ENCODE data around the gene EDAR. TPM values are rescaled to one million over a fixed set of nuclear protein-coding genes. Genes with fewer than 3 reads are reported as not detected.

Gene EDAR
- polyA plus RNA-seq, 1 of the 3 experiments (the other 2 are of a cell fraction): not detected

DNA sequence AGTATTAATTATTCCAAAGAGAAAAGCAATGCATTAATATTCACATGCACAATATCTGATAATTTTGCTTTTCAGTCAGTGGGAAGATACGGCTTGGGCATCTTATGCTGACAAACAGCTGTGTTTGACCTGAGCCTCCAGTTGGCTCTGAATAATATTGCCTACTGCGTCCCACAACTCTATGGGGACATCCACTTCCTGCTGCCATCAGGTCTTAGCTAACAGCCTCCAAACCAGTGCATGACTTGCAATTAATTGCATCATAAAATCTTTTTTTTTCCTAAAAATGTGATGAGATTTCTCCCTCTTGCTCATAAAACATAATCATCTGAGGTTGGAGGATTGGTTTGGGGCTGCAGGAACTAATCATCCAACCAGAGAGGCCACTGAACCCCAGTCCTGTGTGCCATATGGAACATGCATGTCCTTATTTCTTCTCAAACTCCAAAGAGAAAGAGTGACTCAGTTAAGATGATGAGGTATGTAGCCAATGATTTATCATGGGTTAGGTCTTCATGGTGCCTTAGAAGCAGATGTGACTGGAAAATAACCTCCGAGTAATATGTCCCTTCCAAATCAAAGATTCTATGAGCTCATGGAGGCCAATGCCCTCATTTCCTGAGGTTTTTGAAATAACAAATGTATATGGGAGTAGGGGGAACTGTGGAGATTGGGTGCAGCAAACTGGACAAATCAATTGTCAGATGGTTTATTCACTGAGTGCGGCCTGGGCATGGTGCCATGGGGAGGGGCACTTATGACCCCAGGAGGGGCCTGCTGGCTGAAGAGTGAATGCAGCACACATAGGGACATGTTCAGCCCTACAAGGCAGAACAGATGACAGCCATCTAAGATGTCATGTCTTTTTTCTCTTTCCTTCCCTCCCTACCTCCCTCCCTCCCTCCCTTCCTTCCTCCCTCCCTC lies 39.4 kb downstream of the EDAR start:
- CTCF ChIA-PET: interaction anchor here (2.7 kb wide), 1 partner anchor 20 kb away, joined by 17 read pairs; no protein-coding TSS in a partner anchor
- WGBS (ENCODE audit: low lambda C conversion rate): 46% methylated on average over 4 of the region's 4 CpGs
- peak; percentile 43 for DNase-seq
- H3K9ac ChIP-seq: no peak overlapping the region
- no peak overlapping the region for H3K4me2 ChIP-seq
- TF ChIP-seq, protein P1, sequence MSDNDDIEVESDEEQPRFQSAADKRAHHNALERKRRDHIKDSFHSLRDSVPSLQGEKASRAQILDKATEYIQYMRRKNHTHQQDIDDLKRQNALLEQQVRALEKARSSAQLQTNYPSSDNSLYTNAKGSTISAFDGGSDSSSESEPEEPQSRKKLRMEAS (IDR thresholded peaks at IDR 0.05; ENCODE audit: low read depth): no peak
- TF ChIP-seq MXI1 (IDR thresholded peaks at IDR 0.05; ENCODE audit: low read depth, low read length): no peak
- TF ChIP-seq GATA2 (CRISPR knock-in tag; IDR thresholded peaks at IDR 0.05): no peak
- TF ChIP-seq SIN3A (IDR thresholded peaks at IDR 0.05; ENCODE audit: borderline replicate concordance, low read depth, low read length): no peak
- no peak for TF ChIP-seq SMC3 (IDR thresholded peaks at IDR 0.05; ENCODE audit: low read depth, low read length)
- no peak for TF ChIP-seq GABPA (IDR thresholded peaks at IDR 0.05; ENCODE audit: low read depth)
- TF ChIP-seq RFX5 (IDR thresholded peaks at IDR 0.05; ENCODE audit: low read length): no peak
- TF ChIP-seq YY1 (IDR thresholded peaks at IDR 0.05; ENCODE audit: low read depth): no peak
- TF ChIP-seq CHD2 (IDR thresholded peaks at IDR 0.05; ENCODE audit: low read length, partially characterized antibody): no peak
- TF ChIP-seq, protein P2, sequence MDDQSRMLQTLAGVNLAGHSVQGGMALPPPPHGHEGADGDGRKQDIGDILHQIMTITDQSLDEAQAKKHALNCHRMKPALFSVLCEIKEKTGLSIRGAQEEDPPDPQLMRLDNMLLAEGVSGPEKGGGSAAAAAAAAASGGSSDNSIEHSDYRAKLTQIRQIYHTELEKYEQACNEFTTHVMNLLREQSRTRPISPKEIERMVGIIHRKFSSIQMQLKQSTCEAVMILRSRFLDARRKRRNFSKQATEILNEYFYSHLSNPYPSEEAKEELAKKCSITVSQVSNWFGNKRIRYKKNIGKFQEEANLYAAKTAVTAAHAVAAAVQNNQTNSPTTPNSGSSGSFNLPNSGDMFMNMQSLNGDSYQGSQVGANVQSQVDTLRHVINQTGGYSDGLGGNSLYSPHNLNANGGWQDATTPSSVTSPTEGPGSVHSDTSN (IDR thresholded peaks at IDR 0.05): no peak
- TF ChIP-seq TAF1 (IDR thresholded peaks at IDR 0.05; ENCODE audit: borderline replicate concordance, low read depth, low read length): no peak
- TF ChIP-seq, protein P3, sequence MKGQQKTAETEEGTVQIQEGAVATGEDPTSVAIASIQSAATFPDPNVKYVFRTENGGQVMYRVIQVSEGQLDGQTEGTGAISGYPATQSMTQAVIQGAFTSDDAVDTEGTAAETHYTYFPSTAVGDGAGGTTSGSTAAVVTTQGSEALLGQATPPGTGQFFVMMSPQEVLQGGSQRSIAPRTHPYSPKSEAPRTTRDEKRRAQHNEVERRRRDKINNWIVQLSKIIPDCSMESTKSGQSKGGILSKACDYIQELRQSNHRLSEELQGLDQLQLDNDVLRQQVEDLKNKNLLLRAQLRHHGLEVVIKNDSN (IDR thresholded peaks at IDR 0.05; ENCODE audit: borderline replicate concordance, low read depth): no peak
- TF ChIP-seq JUND (IDR thresholded peaks at IDR 0.05): no peak
- TF ChIP-seq EP300 (IDR thresholded peaks at IDR 0.05; ENCODE audit: borderline replicate concordance in 1 of 2, low read depth in 1 of 2, low read length in 1 of 2): no peak
- TF ChIP-seq NRF1 (IDR thresholded peaks at IDR 0.05; ENCODE audit: low read depth, low read length): no peak
- TF ChIP-seq NFIC (IDR thresholded peaks at IDR 0.05; ENCODE audit: borderline replicate concordance): no peak
- no peaks in the 10 kb centered on the region for H4K20me1 ChIP-seq (ENCODE audit: insufficient read depth)
- no peak overlapping the region for H3K27ac ChIP-seq (ENCODE audit: low read depth in 2 of 2, low read length in 1 of 2)
- H3K4me3 ChIP-seq (ENCODE audit: low read depth in 2 of 2, low read length in 1 of 2): no peak overlapping the region
- no peaks in the 10 kb centered on the region for H3K4me1 ChIP-seq (ENCODE audit: control insufficient read depth in 1 of 2, insufficient read depth in 2 of 2, low read depth in 1 of 2, low read length in 1 of 2)
- no peaks in the 10 kb centered on the region for H3K9me2 ChIP-seq
- no peaks in the 10 kb centered on the region for H3K36me3 ChIP-seq (replicated peaks in 1 of 2; ENCODE audit: control insufficient read depth in 1 of 2, insufficient read depth in 2 of 2, low read length in 1 of 2)
- no peaks in the 10 kb centered on the region for H3K79me2 ChIP-seq (ENCODE audit: insufficient read depth)
- H3F3A ChIP-seq (replicated peaks; ENCODE audit: insufficient read depth): no peaks in the 10 kb centered on the region
- POLR2A ChIA-PET: no interaction called here
- H3K9me3 ChIP-seq: no peaks in the 10 kb centered on the region
- no peak overlapping the region for H2AFZ ChIP-seq (ENCODE audit: low read depth)
- no peaks in the 10 kb centered on the region for H3K27me3 ChIP-seq (ENCODE audit: insufficient read depth)
